NCI-H510A treated with DMSO at 0.1 percent for 48 hours (cell line): ENCODE results near the gene KDELR1.

Source experiments
- DNase-seq: peaks from one replicate; lab custom pipeline; 2025; lab: John Stamatoyannopoulos, UW

Gene KDELR1

DNA sequence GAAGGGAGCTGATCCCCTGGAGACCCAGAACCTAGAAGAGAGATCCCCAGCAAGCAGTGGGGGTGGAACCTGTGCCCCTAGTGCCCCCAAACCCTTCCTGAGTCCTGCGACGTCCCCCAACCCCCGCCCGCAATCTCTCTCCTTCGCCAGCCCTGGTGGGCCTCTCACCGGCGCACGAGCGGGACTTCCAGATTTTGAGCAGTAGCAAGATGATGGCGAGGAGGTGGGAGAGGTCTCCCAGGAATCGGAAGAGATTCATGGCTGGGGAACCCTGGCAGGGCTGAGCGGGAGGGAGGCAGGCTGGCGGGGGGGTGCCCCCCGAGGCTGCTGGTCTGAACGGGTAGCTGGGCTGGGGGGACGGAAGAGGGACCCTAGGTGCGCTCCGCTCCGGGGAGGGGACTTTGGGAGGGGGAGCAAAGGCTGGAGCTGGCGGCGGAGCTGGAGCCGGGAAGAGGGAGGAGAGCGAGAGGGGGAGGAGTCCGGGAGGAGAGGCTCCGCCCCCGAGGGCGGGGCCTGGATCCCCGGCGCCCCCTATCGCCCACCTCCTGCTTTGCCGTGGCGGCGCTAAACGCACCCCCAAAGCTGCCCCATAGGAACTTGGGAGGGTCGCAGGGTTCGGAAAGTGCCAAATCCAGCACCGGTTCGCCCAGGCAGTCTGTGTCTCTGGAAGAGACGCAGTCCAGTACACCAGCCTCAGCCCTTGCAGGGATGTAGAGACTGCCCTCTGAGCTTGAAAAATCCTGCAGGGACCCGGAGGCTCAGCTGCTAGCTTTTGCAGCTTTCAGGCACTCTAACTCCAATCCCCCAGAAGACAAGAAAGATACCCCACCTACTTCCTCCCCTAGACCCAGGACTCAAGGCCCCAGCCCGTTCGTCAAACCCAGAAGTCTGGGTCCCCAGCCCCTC is at the start of gene KDELR1:
Gene KDELR1 (minus strand): TSS at position 452 of the 906 bp plus-strand sequence. CDS start 193 bp downstream, at position 259.
- DNase-seq, result peak; percentile 44

DNA sequence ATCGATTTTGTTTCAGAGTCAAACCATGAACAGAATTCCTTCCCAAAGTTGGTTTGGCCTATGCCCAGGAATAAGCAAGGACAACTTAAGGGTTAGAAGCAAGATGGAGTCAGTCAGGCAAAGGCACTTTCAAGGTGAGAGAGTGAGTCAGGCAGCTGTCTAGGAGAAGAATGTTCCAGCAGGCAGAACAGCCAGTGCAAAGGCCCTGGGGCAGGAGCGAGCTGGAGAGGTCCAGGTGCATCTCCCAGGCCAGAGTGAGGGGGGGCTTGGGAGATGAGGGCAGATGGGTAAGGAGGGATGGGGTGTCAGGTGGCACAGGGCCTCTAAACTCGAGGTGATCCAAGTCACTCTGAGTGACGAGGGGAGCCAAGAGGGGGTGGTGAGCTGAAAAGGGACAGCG is 45.2 kb upstream of the KDELR1 start:
- no peak for DNase-seq

DNA sequence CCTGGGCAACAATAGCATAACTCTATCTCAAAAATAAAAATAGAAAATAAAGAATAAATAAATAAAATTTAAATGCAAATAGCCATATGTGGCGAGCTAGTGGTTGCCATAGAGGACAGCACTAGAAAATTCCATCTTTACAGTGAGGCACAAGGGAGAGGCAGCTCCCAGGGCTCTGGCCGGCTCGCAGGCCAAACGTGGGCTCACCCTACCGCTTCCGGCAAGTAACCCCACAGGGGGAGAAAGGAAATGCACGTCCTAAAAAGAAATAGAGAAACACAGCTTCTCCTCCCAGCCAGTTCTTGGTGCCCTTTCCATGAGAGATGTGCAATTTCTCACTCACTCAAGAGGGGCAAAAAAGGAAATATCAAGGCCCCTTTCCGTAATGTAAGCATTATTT is 42.0 kb upstream of the KDELR1 start:
- no peak for DNase-seq

DNA sequence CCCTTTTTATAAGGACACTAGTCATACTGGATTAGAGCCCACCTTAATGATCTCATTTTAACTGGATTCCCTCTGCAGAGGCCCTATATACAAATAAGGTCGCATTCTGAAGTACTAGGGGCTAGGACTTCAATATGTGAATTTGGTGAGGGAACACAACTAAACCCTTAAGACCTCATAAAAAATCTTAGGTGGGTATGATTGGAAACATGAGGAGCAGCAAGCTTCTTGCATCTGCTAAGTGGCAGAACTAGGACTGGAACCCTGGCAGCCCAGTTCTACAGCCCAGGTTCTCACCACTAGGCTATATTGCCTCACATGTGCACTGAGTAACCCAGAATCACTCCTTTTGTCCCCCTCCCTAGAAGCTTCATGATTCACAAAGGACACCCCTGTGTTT is 37.3 kb upstream of the KDELR1 start:
- DNase-seq, result no peak

DNA sequence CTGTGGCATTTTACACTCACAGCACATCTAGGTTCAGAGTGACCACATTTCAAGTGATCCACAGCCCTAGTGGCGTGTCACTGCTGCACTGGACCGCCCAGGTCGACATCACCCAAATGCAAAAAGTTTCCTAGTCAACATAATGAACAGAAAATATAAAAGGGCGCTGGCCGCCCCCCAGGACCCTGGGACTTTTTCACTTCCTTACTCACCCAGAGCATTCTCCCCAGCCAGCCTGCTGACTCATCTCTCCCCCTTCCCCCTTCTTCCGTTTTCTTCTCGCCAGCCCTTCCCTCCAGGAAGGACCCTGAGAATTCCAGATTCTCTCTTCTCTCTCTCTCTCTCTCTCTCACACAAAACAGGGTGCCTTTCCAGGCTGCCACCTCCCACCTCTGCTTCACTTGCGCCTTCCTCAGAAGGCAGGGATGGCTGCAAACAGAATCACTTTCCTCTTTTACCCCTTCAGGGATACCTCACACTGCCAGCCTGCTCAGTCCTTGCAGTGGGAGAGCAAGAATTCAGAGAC is 33.4 kb upstream of the KDELR1 start:
- no peak for DNase-seq

DNA sequence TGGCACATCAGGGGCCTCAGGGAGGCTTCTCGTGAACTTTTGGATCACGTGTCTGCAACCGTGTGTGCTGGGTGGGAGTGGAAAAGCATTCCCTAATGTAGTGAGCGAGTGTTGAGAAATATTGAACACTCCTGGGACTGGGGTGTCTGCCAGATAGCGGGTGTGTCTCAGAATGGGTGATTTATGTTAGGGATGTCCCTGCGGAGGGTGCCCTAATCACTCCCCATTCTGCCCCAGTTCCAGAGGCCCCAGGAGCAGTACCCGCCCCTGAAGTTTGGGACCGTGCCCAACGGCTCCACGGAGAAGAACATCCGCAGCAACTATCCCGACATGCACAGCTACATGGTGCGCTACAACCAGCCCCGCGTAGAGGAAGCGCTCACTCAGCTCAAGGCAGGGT is 30.2 kb upstream of the KDELR1 start:
- no peak for DNase-seq

DNA sequence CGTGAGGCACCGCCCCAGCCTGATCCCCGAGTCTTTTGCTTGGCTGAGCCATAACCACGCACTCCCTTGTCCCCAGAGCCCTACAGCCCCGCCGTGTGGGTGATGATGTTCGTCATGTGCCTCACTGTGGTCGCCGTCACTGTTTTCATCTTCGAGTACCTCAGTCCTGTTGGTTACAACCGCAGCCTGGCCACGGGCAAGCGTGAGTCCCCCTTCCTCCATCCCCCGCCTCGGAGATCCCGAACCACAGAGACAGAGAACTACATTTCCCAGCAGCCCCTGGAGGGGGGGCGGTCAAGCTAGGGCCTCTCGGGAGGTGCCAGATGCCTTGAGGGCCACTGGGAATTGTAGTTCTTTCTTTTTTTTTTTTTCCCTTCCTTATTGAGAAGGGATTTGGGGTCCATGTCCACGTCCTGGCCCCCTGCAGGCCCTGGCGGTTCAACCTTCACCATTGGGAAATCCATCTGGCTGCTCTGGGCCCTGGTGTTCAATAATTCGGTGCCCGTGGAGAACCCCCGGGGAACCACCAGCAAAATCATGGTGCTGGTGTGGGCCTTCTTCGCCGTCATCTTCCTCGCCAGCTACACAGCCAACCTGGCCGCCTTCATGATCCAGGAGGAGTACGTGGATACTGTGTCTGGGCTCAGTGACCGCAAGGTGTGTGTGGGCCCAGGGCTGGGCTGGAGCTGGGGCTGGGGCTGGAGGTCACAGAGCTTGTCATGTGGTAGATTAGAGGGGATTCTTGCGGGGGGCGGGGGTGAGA is 28.0 kb upstream of the KDELR1 start:
- DNase-seq, result no peak

DNA sequence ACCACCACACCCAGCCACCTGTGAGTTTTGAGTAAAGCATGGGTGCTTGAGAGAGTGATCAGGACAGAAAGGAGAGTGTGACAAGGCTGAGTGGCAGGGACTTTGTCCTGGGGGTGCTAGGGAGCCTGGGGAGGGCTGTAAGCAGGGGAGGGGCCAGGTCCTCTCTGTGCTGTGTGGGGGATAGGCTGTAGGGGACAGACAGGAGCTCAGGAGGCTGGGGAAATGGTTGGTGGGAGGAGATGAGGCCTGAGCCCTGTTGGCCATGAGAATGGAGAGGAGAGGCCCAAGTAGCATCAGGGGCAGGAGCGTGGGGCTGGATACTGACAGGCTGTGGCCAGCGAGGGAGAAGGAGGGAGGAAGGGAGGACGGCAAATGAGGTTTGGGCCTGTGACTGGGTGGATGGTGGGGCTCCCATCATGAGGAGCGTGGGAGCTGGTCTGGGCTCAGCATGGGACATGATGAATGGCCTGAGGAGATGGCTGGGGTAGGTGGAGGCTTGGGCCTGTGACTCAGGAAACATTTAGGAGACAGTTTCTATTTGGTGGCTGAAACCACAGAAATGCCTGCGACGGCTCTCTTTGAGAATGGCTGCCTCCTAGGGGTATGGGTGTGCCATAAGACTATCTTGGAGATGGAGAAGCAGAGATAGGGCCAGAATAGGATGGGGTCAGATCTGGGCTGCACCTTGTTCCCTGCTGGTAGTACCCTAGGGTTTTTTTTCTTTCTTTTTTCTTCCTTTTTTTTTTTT is 27.1 kb upstream of the KDELR1 start:
- no peak for DNase-seq

DNA sequence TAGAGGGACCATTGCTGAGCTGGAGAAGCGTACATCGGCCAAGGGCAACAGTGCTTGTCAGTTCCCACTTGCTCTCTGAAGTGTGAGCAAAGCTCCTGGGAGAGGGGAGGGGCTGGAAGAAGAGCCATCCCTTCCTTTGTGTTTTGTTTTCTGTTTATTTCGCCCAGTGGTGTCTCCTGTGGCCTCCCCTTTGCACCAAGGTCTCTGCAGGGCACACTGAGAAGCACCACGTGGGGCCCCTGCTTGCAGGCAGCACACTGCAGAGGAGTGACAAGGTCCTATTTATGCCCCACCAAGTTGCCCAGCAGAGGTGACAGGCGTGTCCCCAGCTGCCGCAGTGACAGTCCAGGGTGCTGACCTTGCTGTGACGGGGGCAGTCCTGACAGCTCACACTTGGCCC is 26.1 kb upstream of the KDELR1 start:
- no peak for DNase-seq

DNA sequence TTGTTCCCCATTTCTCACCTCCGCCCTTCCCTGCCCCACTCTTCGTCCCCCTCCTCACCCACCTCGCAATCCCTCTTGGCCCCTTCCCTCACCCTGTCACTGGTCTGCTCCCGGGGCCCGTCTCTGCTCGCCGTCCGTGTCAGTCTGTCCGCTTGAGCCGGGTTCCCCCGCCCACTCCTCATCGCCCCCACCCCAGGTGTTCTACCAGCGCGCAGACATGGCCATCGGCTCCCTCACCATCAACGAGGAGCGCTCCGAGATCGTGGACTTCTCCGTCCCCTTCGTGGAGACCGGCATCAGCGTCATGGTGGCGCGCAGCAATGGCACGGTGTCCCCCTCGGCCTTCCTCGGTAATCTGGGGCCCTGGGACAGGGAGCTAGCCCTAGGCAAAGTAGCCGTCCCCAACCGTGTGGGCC is 24.5 kb upstream of the KDELR1 start:
- no peak for DNase-seq

DNA sequence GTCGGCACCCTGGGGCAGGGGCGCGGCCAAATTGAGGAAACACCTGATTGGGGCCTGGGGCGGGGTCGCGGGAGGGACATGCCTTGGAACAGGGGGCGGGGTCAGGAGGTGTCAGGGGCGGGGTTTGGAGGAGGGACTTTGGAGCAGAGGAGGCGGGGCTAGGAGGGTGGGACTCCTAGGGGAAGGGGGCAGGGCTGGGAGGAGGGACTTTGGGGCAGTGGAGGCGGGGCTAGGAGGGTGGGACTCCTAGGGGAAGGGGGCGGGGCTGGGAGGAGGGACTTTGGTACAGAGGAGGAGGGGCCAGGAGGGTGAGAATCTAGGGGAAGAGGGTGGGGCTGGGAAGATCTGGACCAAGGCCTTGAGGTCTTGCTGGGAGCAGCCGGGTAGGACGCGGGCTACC is 24.0 kb upstream of the KDELR1 start:
- no peak for DNase-seq

DNA sequence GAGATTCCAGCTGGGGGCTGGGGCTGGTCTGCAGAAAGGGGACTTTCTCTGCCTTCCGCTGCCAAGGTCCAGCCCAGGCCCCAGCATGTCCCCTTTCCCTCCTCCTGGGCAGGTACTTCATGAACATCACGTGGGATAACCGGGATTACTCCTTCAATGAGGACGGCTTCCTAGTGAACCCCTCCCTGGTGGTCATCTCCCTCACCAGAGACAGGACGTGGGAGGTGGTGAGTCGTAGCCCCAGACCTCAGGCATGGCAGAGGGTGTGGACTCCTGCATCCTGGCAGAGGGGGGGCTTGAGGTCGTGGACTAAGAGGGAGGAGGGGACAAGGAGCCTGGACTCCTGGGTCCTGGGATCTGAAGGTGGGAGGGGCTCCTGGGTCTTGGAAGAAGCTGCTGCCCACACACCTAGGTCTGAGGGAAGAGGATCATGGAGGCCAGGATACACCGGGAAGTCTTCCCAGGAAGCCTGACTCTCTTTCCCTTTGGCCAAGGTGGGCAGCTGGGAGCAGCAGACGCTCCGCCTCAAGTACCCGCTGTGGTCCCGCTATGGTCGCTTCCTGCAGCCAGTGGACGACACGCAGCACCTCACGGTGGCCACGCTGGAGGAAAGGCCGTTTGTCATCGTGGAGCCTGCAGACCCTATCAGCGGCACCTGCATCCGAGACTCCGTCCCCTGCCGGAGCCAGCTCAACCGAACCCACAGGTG is 22.7 kb upstream of the KDELR1 start:
- DNase-seq, result no peak

DNA sequence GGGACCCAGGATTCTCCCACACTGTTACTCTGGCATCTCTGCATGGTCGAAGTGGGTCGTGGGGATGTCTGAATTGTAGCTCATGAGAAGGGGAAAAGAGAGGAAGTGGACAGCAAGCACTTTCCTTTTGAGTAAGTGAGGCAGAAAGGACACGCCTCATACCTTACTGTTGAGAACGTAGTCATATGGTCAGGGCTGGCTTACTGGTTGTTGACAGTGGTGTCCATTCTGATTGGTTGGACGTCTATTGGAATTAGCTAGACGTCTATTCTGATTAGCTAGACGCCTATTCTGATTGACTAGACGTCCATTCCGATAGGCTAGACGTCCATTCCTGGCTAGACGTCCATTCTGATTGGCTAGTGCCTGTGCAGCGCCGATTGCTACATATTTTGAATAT is 14.5 kb upstream of the KDELR1 start:
- no peak for DNase-seq

DNA sequence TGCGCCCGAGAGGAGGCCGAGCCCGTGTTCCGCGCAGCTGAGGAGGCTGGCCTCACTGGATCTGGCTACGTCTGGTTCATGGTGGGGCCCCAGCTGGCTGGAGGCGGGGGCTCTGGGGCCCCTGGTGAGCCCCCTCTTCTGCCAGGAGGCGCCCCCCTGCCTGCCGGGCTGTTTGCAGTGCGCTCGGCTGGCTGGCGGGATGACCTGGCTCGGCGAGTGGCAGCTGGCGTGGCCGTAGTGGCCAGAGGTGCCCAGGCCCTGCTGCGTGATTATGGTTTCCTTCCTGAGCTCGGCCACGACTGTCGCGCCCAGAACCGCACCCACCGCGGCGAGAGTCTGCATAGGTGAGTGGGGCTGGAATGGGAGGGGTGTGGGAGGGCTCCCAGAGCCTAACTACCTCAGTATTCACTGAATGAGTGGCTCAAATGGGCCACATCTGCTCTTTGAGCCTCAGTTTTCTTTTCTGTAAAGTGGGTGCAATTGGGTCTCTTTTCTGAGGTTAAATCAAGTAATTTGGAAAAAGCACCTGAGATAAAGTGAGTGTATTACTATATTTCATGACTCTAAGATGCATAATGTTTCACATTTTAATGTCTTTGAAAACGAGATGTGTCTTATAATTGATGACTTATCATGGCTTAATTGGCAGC is 13.8 kb upstream of the KDELR1 start:
- DNase-seq, result no peak

DNA sequence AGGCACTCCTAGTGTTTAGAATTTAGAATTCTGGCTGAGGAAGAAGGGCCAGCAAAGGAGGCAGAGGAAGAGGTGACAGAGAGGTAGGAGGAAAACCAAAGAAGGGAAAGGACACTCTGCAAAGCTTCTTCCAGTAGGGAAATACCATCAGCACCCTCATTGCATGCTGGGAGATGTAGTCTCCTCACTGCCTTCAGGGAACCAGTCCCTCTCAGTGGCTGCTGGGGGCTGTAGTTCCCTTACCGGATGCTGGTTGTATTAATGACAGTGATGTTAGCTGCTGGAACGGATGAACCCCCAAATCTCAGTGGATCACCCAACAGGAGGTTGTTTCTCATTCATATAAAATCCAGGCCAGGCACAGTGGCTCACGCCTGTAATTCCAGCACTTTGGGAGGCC is 12.3 kb upstream of the KDELR1 start:
- DNase-seq, result peak; percentile 56

DNA sequence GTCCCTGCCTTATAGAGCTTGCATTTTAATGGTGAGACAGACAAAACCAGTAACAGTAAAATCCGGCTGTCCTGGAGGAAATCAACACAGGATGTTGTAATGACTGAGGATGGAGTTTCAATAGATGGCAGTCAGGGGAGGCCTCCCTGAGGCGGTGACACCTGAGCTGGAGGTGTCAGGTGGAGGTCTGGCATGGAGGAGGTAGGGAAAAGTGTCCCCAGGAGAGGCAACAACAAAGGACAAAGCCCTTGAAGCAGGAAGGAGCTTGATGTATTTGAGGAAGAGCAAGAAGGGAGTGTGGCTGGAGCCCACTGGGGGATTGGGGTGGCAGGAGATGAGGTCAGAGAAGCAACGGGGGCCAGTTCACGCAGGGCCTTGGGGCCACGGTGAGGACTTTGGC is 9.9 kb upstream of the KDELR1 start:
- DNase-seq, result no peak

DNA sequence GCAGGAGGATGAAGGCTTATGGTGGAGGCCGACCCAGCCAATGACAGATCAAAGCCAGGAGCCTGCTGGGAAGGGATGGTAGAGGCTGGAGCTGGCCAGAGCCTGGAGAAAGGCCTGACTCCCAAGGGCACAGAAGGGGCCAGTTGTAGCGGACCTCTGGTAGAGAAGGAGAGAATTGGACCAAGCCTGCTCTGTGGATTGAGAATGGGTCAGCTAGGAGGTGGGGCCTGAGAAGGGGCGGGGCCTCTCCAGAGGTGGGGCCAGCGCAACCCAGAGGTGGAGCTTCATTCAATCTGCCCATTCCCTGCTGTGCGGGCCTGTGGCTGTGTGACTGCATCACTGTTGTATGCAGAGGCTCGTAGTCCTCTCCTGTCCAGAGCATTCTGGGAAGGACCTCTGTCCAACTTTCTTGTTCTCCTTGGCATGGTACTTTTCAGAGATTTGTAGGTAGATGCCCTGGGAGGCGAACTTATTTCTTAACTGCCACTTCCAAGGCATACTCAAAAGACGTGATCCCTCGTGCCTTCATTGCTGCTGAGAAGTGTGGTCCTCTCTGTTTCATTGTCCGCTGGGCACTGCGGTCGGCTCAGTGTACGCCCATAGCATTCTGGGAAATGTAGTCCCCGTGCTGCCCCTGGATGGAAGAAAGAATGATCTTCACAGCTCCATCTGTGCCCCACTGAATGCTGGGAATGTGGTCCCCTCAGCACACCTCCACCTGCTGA is 8.8 kb upstream of the KDELR1 start:
- peak; percentile 78 for DNase-seq

DNA sequence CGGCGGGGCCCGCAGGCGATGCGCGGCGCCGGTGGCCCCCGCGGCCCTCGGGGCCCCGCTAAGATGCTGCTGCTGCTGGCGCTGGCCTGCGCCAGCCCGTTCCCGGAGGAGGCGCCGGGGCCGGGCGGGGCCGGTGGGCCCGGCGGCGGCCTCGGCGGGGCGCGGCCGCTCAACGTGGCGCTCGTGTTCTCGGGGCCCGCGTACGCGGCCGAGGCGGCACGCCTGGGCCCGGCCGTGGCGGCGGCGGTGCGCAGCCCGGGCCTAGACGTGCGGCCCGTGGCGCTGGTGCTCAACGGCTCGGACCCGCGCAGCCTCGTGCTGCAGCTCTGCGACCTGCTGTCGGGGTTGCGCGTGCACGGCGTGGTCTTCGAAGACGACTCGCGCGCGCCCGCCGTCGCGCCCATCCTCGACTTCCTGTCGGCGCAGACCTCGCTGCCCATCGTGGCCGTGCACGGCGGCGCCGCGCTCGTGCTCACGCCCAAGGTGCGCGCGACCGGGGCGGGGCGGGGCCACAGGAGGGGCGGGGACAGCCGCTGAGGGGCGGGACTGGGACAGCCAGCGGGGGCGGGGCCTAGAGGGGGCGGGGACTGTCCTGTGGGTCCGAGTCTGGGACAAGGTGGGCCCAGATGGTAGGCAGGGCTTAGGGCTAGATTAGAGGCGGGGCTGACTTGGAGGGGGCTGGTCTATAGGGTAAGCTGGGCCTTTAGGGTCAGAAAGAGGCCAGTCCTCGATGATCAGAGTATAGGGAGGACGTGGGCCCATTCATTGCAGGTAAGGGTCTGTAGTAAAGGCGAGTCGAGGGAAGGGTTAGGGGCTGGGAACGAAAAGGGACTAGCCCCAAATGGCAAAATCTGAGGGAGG is 7.3 kb upstream of the KDELR1 start:
- peak; percentile 13 for DNase-seq

DNA sequence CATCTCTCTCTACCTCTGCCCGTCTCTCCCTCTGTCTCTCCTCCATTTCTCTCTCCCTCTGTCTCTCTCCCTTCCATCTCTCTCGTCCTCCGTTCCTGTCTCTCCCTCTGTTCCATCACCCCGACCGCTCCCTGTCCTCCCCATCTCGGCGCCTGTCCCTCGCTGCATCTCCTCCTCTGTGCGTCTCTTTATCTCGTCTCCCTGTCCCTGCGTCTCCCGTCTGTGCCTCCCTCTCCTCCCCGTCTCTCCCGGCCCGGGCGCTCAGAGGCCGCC is 6.7 kb upstream of the KDELR1 start:
- no peak for DNase-seq
